Loucy (cell line): ENCODE results near the gene FAF1.

Experiments
- CTCF ChIP-seq: fragments of 200-600 bp; sonication (generic); conservative IDR thresholded peaks from 2 replicates; pipeline ENCODE4 v1.5.1; 2014; ENCODE audit warnings: mild to moderate bottlenecking, antibody characterized with exemption, low read length
- EZH2phosphoT487 ChIP-seq: fragments of 200-600 bp; IDR thresholded peaks from 2 replicates; pipeline ENCODE4 v1.6.1; 2018; ENCODE audit warnings: antibody characterized with exemption, mild to moderate bottlenecking, moderate library complexity, borderline replicate concordance

GRCh38 chr1:50857702-50858101 is 102.4 kb downstream of the FAF1 start:
- TF ChIP-seq CTCF, result no peak
- TF ChIP-seq EZH2phosphoT487, result no peak
